Measurements from ENCODE around the gene DHRS7B.

- TF ChIP-seq, protein P1, sequence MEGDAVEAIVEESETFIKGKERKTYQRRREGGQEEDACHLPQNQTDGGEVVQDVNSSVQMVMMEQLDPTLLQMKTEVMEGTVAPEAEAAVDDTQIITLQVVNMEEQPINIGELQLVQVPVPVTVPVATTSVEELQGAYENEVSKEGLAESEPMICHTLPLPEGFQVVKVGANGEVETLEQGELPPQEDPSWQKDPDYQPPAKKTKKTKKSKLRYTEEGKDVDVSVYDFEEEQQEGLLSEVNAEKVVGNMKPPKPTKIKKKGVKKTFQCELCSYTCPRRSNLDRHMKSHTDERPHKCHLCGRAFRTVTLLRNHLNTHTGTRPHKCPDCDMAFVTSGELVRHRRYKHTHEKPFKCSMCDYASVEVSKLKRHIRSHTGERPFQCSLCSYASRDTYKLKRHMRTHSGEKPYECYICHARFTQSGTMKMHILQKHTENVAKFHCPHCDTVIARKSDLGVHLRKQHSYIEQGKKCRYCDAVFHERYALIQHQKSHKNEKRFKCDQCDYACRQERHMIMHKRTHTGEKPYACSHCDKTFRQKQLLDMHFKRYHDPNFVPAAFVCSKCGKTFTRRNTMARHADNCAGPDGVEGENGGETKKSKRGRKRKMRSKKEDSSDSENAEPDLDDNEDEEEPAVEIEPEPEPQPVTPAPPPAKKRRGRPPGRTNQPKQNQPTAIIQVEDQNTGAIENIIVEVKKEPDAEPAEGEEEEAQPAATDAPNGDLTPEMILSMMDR (IDR thresholded peaks at IDR 0.05): no peak
- no peak for TF ChIP-seq POLR2A (IDR thresholded peaks at IDR 0.05)
These were observed 32.5 kb upstream of the DHRS7B start for GRCh38 chr17:21094298-21094704.

Measured in esophagus squamous epithelium (tissue), 4 donors.